ENCODE results near the gene TPPP2. TPM values are rescaled to one million over a fixed set of nuclear protein-coding genes. Genes with fewer than 3 reads are reported as not detected.
"Not testable (repeated sequence)": the region's sequence is repeated elsewhere in the genome, so short reads cannot be mapped to it uniquely, and the experiment has no call there.

TPPP2 gene
- total and polyA plus RNA-seq, 2 experiments from 2014 or later, result not detected

DNA sequence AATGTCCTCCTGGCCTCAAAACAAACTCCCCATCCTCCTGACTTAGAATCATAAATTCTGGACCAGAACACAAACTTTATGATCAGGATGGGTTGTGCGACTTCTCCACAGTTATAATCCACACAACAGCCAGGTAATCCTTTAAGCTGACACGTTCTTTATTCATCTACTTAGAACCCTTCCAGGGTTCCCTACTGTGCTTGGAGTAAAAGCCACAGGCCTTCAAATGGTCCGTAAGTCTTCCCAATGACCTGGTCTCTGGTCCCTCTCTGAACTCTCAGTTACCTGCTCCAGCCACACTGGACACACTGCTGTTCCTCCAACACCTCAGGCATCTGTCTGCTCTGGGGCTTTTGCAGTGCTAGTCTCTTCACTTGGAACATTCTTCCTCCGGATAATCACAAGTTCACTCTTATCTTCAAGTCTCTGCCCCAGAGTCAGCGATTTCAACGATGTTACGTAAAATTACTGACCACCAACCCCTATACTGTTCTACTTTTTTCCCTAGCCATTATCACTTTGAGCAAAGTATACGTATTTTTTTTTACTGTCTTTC is 10.4 kb downstream of the TPPP2 start:
- no peaks in the 10 kb centered on the region; the same call in 2 of the 3 replicates for H3K9me3 Mint-ChIP-seq
- peaks cover 16% of the 10 kb centered on the region for H3K27me3 Mint-ChIP-seq (ENCODE audit: insufficient read depth, low read depth, poor library complexity)
- peaks cover 10% of the 10 kb centered on the region for H3K4me1 ChIP-seq (ENCODE audit: insufficient read depth)
- H2AFZ ChIP-seq, result no peak overlapping the region
- H3K79me2 ChIP-seq (replicated peaks; ENCODE audit: insufficient read depth), result no peaks in the 10 kb centered on the region
- H4K20me1 ChIP-seq (replicated peaks; ENCODE audit: insufficient read depth), result no peaks in the 10 kb centered on the region
- H3K36me3 Mint-ChIP-seq (ENCODE audit: low read depth), result no peaks in the 10 kb centered on the region; the same call in 2 of the 3 replicates
- H3K4me3 ChIP-seq, result no peak overlapping the region
- H3K4me3 Mint-ChIP-seq, result no peak overlapping the region; the same call in 2 of the 3 replicates
- no peak; the same call in 1 of the 3 replicates for ATAC-seq
- H3K4me2 ChIP-seq, result no peak overlapping the region
- DNase-seq (ENCODE audit: low spot score), result no peak
- H3K27me3 ChIP-seq (ENCODE audit: insufficient read depth), result no peaks in the 10 kb centered on the region
- TF ChIP-seq, protein P1, sequence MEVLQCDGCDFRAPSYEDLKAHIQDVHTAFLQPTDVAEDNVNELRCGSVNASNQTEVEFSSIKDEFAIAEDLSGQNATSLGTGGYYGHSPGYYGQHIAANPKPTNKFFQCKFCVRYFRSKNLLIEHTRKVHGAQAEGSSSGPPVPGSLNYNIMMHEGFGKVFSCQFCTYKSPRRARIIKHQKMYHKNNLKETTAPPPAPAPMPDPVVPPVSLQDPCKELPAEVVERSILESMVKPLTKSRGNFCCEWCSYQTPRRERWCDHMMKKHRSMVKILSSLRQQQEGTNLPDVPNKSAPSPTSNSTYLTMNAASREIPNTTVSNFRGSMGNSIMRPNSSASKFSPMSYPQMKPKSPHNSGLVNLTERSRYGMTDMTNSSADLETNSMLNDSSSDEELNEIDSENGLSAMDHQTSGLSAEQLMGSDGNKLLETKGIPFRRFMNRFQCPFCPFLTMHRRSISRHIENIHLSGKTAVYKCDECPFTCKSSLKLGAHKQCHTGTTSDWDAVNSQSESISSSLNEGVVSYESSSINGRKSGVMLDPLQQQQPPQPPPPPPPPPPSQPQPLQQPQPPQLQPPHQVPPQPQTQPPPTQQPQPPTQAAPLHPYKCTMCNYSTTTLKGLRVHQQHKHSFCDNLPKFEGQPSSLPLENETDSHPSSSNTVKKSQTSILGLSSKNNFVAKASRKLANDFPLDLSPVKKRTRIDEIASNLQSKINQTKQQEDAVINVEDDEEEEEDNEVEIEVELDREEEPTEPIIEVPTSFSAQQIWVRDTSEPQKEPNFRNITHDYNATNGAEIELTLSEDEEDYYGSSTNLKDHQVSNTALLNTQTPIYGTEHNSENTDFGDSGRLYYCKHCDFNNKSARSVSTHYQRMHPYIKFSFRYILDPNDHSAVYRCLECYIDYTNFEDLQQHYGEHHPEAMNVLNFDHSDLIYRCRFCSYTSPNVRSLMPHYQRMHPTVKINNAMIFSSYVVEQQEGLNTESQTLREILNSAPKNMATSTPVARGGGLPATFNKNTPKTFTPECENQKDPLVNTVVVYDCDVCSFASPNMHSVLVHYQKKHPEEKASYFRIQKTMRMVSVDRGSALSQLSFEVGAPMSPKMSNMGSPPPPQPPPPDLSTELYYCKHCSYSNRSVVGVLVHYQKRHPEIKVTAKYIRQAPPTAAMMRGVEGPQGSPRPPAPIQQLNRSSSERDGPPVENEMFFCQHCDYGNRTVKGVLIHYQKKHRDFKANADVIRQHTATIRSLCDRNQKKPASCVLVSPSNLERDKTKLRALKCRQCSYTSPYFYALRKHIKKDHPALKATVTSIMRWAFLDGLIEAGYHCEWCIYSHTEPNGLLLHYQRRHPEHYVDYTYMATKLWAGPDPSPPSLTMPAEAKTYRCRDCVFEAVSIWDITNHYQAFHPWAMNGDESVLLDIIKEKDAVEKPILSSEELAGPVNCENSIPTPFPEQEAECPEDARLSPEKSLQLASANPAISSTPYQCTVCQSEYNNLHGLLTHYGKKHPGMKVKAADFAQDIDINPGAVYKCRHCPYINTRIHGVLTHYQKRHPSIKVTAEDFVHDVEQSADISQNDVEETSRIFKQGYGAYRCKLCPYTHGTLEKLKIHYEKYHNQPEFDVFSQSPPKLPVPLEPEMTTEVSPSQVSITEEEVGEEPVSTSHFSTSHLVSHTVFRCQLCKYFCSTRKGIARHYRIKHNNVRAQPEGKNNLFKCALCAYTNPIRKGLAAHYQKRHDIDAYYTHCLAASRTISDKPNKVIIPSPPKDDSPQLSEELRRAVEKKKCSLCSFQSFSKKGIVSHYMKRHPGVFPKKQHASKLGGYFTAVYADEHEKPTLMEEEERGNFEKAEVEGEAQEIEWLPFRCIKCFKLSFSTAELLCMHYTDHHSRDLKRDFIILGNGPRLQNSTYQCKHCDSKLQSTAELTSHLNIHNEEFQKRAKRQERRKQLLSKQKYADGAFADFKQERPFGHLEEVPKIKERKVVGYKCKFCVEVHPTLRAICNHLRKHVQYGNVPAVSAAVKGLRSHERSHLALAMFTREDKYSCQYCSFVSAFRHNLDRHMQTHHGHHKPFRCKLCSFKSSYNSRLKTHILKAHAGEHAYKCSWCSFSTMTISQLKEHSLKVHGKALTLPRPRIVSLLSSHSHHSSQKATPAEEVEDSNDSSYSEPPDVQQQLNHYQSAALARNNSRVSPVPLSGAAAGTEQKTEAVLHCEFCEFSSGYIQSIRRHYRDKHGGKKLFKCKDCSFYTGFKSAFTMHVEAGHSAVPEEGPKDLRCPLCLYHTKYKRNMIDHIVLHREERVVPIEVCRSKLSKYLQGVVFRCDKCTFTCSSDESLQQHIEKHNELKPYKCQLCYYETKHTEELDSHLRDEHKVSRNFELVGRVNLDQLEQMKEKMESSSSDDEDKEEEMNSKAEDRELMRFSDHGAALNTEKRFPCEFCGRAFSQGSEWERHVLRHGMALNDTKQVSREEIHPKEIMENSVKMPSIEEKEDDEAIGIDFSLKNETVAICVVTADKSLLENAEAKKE (CRISPR knock-in tag; IDR thresholded peaks at IDR 0.05), result no peak
- TF ChIP-seq, protein P2, sequence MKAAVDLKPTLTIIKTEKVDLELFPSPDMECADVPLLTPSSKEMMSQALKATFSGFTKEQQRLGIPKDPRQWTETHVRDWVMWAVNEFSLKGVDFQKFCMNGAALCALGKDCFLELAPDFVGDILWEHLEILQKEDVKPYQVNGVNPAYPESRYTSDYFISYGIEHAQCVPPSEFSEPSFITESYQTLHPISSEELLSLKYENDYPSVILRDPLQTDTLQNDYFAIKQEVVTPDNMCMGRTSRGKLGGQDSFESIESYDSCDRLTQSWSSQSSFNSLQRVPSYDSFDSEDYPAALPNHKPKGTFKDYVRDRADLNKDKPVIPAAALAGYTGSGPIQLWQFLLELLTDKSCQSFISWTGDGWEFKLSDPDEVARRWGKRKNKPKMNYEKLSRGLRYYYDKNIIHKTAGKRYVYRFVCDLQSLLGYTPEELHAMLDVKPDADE (IDR thresholded peaks at IDR 0.05), result no peak
- TF ChIP-seq, protein P3, sequence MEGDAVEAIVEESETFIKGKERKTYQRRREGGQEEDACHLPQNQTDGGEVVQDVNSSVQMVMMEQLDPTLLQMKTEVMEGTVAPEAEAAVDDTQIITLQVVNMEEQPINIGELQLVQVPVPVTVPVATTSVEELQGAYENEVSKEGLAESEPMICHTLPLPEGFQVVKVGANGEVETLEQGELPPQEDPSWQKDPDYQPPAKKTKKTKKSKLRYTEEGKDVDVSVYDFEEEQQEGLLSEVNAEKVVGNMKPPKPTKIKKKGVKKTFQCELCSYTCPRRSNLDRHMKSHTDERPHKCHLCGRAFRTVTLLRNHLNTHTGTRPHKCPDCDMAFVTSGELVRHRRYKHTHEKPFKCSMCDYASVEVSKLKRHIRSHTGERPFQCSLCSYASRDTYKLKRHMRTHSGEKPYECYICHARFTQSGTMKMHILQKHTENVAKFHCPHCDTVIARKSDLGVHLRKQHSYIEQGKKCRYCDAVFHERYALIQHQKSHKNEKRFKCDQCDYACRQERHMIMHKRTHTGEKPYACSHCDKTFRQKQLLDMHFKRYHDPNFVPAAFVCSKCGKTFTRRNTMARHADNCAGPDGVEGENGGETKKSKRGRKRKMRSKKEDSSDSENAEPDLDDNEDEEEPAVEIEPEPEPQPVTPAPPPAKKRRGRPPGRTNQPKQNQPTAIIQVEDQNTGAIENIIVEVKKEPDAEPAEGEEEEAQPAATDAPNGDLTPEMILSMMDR (conservative IDR thresholded peaks at IDR 0.05; ENCODE audit: low read depth in 2 of 2), result no peak
- TF ChIP-seq JUNB (IDR thresholded peaks at IDR 0.05; ENCODE audit: unreplicated experiment) (no peak), CREB1 (CRISPR knock-in tag; IDR thresholded peaks at IDR 0.05; ENCODE audit: low read depth) (no peak), STAT1 (IDR thresholded peaks at IDR 0.05; ENCODE audit: unreplicated experiment) (no peak), POLR2AphosphoS5 (IDR thresholded peaks at IDR 0.05; ENCODE audit: low read depth) (no peak)
- H3K36me3 ChIP-seq (ENCODE audit: insufficient read depth), result no peaks in the 10 kb centered on the region
- H3K27ac ChIP-seq (ENCODE audit: low read depth), result no peak overlapping the region
- H3K4me1 Mint-ChIP-seq, result peaks cover 26% of the 10 kb centered on the region
- H3K9me2 ChIP-seq (ENCODE audit: insufficient read depth), result no peaks in the 10 kb centered on the region
- H3K27ac Mint-ChIP-seq, result no peak overlapping the region
- no peaks in the 10 kb centered on the region for H3F3A ChIP-seq (replicated peaks; ENCODE audit: low read depth)

DNA sequence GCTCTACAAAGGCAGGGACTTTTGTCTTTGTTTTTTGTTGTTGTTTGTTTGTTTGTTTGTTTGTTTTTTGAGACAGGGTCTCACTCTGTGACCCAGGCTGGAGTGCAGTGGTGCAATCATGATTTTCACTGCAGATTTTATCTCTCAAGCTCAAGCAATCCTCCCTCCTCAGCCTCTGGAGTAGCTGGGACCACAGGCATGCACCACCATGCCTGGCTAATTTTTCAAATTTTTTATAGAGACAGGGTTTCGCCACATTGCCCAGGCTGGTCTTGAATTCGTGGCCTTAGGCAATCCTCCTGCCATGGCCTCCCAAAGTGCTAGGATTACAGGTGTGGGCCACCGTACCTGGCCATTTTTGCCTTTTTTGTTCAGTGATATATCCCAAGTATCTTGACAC is 10.9 kb downstream of the TPPP2 start:
- not testable (repeated sequence) for H3K4me3 ChIP-seq; ATAC-seq; H3K4me1 ChIP-seq (ENCODE audit: insufficient read depth); H3K36me3 Mint-ChIP-seq (ENCODE audit: low read depth); H3F3A ChIP-seq (replicated peaks; ENCODE audit: low read depth); DNase-seq (ENCODE audit: low spot score); H3K4me2 ChIP-seq; H3K36me3 ChIP-seq (ENCODE audit: insufficient read depth); H4K20me1 ChIP-seq (replicated peaks; ENCODE audit: insufficient read depth); H3K9me3 Mint-ChIP-seq; H3K27ac Mint-ChIP-seq; H3K9me2 ChIP-seq (ENCODE audit: insufficient read depth); H3K27ac ChIP-seq (ENCODE audit: low read depth); H2AFZ ChIP-seq; H3K4me3 Mint-ChIP-seq; H3K79me2 ChIP-seq (replicated peaks; ENCODE audit: insufficient read depth); H3K27me3 ChIP-seq (ENCODE audit: insufficient read depth)
- Mint-ChIP-seq H3K27me3 (ENCODE audit: insufficient read depth, low read depth, poor library complexity) (peaks cover 16% of the 10 kb centered on the region), H3K4me1 (peaks cover 26% of the 10 kb centered on the region)
